Loucy (cell line): ENCODE results near the gene ATP6V1G1.

Experiments used
- EZH2phosphoT487 ChIP-seq: fragments of 200-600 bp; IDR thresholded peaks from 2 replicates; pipeline ENCODE4 v1.6.1; 2018; ENCODE audit warnings: antibody characterized with exemption, mild to moderate bottlenecking, moderate library complexity, borderline replicate concordance
- TF ChIP-seq, protein P1 (sequence below): fragments of 200-600 bp; sonication (generic); conservative IDR thresholded peaks from 2 replicates; pipeline ENCODE4 v1.5.1; 2014; ENCODE audit warnings: mild to moderate bottlenecking, antibody characterized with exemption, low read length

- TF ChIP-seq, protein P1, sequence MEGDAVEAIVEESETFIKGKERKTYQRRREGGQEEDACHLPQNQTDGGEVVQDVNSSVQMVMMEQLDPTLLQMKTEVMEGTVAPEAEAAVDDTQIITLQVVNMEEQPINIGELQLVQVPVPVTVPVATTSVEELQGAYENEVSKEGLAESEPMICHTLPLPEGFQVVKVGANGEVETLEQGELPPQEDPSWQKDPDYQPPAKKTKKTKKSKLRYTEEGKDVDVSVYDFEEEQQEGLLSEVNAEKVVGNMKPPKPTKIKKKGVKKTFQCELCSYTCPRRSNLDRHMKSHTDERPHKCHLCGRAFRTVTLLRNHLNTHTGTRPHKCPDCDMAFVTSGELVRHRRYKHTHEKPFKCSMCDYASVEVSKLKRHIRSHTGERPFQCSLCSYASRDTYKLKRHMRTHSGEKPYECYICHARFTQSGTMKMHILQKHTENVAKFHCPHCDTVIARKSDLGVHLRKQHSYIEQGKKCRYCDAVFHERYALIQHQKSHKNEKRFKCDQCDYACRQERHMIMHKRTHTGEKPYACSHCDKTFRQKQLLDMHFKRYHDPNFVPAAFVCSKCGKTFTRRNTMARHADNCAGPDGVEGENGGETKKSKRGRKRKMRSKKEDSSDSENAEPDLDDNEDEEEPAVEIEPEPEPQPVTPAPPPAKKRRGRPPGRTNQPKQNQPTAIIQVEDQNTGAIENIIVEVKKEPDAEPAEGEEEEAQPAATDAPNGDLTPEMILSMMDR: no peak
- no peak for TF ChIP-seq EZH2phosphoT487
Observed at GRCh38 chr9:114621975-114622609, 34.5 kb downstream of the ATP6V1G1 start.
